NCI-H1930 (cell line): ENCODE measurements around the gene OR10AD1.
"Not testable (repeated sequence)": the region's sequence is repeated elsewhere in the genome, so short reads cannot be mapped to it uniquely, and the experiment has no call there.

Experiments used
- DNase-seq, 2 experiments: peaks; one replicate each; lab custom pipeline; 2025; lab: John Stamatoyannopoulos, UW

OR10AD1 gene, protein sequence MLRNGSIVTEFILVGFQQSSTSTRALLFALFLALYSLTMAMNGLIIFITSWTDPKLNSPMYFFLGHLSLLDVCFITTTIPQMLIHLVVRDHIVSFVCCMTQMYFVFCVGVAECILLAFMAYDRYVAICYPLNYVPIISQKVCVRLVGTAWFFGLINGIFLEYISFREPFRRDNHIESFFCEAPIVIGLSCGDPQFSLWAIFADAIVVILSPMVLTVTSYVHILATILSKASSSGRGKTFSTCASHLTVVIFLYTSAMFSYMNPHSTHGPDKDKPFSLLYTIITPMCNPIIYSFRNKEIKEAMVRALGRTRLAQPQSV

DNA sequence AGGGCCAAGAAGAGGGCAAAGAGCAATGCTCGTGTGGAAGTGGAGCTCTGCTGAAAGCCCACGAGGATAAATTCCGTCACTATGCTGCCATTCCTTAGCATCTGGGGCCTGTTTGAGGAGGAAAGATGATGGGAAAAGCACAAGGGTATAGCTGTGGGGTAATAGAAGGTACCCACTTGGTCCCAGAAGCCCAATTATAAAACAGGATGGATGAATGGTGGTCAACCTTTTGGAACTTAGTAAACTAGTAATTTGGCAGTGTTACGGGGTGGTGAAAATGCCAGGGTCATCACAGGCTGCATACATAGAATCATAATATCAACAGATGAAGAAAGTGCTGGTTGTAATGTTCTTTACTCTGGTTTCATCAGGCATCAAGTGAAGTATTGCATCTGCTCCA, at the start of gene OR10AD1:
TSS of gene OR10AD1 (minus strand) at position 101 of the 400 bp plus-strand sequence. CDS start at position 101, 0 bp downstream.
- DNase-seq, result no peak

DNA sequence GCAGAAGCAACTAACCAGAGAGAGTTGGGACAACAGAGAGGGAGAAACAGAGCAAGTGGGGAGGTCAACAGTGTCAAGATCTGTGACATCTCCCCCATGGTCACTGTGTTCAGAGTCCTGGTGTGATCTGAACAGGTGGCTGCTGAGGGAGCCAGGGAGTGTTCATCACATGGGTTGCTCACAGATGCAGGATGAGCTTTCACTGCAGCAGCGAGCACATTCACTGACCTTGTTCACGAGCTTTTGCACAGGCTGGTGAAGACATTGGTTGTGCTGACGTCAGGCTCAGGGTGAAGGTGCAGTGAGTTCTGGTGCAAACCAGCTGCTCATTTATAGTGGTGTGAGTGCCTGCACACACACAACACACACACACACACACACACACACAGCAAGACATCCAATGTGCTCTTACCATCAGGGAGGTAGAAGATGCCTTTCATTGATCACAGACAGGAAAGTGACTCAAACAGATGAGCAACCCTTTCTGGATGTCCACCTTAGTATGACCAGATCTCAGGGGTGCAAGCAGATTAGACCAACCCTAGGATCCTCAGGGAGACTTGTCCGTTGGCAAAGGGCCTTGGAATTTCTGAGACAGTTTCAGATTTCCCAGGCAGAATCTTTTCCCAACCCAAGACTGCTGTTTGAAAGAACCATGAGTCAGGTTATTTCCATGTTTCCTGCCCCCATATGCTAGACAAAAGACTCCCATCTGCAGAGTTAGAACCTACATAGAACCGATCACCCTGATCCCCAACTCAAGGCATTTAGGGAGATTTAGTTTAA, 44.3 kb upstream of the OR10AD1 start:
- DNase-seq, result no peak

DNA sequence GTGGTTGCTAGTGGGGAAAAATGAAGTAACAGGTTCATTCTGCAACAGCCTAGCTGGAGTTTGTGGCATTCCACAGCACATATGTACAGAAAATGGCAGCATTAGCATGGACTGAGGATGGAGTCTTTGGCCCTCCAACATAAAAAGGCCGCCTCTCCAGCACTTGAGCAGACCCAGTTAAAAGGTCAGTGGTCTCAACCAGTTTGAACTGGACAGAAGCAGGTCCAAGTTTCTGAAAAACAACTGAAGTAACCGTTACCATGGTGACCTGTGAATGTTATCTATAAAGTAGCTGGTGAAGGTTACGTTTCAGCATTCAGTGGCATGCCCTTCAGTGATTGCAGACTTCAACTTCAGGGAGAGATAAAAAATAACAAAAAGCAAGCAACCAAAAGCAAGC, 34.1 kb upstream of the OR10AD1 start:
- no peak for DNase-seq

GRCh38 chr12:48235796-48236333, 32.8 kb upstream of the OR10AD1 start:
- DNase-seq, result no peak

- not testable (repeated sequence) for DNase-seq
Measured at GRCh38 chr12:48231169-48231958, 28.3 kb upstream of the OR10AD1 start.

GRCh38 chr12:48224533-48224932, 21.4 kb upstream of the OR10AD1 start:
- not testable (repeated sequence) for DNase-seq

DNA sequence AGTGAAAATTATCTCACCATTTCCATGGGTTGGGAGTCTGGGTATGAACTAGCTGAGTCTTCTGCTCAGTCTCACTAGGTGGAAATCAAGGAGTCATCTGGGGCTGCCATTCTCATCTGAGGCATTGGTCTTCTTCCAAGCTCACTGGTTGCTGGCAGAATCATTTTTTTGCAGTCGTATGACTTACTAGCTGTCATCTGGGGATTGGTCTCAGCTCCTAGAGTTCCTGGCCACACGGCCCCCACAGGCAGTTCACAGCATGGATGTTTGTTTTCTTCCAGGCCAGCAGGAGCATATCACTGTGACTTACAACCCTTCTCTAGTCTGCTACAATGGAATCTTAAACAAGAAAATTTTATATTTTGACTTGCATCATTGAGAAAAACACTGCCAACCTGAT, 18.6 kb upstream of the OR10AD1 start:
- DNase-seq, result no peak

DNA sequence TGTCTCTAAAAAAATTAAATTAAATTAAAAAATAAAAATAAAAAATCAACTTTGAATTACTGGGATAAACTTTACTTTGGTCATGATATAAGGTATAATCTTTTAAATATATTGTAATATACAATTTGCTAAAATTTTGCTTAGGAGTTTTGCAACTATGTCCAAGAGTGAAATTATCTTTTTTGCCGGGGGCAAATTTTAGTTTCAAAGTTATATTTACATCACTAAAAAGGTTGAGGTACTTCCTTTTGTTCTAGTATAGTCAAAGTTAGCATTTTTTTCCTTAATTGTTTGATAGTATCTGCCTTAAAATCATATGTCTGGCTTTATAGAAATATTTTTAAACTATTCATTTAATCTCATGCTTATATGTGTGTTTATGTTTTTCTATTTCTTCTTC, 17.6 kb upstream of the OR10AD1 start:
- DNase-seq, result no peak

DNA sequence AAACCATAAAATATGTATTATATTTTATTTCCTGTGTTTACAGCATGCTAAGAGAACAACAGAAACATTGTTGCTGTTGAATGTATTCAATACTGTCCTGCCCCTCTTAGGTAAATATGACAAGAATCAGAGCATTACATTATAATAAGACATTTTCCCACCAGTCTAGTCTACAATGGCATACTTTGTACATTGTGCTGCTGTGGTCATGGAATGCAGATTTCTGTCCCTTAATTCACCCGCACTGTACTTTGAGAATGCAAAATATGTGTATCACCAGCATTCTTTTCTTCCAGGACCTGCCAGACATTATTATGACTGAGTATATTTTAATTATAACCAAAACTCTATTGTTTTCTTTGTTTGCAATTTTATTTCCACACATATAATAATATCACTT, 16.5 kb upstream of the OR10AD1 start:
- no peak for DNase-seq

DNA sequence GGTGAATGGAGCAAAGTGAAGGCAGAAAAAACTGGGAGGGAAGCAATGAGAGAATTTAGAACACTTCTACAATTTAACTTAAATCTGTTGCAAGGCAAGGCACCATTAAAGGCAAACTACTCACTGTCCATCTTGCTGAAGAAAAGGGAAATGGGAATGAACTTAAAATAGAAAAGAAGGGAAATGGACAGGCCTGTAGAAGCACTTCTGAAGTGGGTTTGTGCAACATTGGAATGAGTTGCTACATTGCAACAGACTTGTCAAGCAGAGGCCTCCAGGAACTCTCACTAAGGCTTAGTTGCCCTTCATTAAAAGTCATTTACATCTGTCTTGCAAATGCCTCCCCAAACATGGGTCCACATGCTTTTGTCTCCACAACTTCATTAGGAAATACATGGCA, 13.7 kb upstream of the OR10AD1 start:
- no peak for DNase-seq

DNA sequence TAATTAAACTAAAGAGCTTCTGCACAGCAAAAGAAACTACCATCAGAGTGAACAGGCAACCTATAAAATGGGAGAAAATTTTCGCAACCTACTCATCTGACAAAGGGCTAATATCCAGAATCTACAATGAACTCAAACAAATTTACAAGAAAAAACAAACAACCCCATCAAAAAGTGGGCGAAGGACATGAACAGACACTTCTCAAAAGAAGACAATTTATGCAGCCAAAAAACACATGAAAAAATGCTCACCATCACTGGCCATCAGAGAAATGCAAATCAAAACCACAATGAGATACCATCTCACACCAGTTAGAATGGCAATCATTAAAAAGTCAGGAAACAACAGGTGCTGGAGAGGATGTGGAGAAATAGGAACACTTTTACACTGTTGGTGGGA, 6.4 kb upstream of the OR10AD1 start:
- DNase-seq, result not testable (repeated sequence)

DNA sequence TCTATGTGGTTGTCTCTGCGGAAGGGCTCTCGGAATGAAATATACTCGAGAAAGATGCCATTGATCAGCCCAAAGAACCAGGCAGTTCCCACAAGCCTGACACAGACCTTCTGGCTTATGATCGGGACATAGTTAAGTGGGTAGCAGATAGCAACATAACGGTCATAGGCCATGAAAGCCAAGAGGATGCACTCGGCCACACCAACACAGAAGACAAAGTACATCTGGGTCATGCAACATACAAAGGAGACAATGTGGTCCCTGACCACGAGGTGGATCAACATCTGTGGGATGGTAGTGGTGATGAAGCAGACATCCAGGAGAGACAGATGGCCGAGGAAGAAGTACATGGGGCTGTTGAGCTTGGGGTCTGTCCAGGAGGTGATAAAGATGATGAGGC, 326 bp downstream of the OR10AD1 start:
- no peak for DNase-seq

- no peak for DNase-seq
Measured at GRCh38 chr12:48201516-48201915, 1.6 kb downstream of the OR10AD1 start.

DNA sequence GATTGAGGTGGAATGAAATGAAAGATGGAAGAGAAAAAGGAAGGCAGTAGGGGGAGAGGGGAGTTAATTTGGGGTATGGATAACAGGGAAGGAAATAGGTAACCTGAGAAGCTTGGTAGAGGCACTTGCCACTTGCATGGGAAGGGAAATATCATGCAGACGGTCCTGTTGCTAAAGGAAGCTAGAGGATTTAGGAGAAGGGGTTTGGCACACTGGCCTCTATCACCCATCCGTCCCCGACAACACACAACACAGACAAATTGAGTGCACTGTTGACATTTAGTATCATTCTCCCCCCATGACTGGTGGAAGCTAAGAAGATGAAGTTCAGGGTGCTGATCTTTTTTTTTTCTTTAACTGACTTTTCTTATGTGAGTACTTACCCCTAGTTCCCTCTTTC, 2.0 kb downstream of the OR10AD1 start:
- DNase-seq, result no peak

DNA sequence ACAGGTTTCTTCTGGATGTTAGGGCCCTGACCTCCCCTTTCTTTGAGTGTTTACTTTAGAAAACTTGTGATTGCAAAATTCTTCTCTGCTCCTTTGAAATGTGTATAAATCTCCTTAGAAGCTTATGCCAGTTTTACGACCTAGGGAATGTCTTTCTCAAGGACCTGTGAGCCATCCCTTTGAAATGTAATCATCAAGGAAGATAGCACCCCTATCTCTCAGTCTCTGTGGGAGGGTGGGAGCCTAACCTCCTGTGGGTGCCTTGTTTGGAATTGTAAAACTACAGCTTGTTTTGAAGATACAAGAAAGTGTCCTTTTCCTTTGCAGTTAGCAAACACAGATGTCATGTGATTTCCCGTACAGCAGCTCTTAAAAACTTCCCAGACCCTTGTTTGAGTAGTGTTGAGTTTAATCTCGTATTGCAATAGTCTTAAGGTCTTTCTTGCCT, 3.3 kb downstream of the OR10AD1 start:
- DNase-seq, result no peak

DNA sequence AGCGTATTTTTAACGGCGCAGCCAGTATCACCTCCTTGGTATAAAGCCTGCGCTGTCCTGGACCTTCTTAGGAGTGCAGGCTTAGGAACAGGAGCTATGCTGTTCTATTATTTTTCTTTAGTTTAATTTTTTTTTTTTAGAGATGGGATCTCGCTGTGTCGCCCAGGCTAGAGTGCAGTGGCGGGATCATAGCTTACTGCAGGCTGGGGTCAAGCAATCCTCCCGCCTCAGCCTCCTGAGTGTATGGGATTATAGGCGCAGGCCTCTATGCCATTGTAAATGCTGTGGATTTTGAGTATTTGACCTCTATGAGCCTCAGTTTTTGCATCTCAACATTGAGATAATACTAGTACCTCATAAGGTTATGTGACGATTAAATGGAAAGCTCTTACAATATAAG, 4.1 kb downstream of the OR10AD1 start:
- DNase-seq, result no peak

DNA sequence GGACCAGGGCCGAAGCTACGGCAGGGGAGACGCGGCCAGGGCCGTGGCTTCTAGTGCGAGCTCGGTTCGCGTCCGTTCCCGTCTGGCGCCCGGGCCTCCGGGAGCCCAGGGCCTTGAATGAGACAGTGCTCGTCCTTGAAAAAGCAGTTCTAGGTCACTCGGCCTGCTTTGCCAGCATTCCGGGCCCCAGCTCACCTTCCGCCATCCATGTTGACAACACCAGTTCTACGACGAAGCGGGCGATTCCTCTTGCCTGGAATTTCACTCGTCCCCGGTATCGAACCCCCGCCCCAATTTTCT, 4.5 kb downstream of the OR10AD1 start:
- DNase-seq, result no peak

DNA sequence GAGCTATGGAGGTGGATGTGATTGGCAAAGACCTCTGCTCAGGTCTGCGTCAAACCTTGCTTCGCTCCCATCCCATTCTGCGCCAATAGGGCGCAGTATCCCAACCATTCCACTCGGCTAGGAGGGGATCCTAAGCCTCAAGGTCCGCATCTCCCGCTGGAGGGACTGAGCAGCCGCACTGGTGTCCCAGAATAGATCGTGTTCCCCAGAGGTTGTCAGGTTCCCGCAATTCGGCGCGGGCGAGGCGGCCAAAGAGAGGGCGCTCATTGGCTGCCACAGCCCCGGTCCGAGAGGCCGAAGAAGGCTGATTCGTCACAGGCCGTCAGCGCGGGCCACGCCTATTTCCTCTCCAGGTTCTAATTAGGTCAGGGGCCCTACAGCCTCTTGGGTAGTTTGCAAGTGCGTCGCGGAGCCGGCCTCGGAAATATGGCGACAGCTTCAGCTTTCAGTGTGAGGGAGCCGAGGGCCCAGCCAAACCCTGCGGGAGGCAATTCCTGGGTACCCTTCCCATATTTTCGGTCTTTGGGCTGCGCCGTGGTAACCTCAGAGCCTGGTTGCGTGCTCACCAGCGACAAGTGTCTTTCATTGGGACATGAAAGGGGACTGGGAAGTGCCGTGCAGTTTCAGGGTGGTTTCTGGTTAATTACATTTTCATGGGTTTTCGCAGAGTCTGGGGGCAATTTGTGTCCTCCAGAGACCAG, 5.0 kb downstream of the OR10AD1 start:
- DNase-seq, result peak; percentile 95

GRCh38 chr12:48197549-48197970, 5.5 kb downstream of the OR10AD1 start:
- DNase-seq, result no peak

DNA sequence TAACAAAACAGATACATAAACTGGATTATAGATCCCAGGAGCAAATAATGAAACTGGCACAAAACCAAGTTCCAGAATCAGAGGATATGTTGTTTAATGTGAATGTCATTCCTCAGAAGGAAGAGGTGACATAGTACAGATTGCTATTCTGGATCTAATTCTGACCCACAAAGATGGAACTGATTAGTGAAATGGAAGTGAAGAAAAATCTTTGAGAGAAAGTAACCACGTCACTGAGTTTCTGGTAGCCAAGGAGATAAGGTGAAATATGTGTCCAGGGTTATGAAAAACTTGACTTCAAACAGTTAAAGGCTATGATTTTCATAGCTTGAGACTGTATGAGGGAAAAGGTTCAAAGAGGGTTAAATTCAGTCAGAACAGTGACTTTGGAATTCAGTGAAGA, 8.3 kb downstream of the OR10AD1 start:
- no peak for DNase-seq

DNA sequence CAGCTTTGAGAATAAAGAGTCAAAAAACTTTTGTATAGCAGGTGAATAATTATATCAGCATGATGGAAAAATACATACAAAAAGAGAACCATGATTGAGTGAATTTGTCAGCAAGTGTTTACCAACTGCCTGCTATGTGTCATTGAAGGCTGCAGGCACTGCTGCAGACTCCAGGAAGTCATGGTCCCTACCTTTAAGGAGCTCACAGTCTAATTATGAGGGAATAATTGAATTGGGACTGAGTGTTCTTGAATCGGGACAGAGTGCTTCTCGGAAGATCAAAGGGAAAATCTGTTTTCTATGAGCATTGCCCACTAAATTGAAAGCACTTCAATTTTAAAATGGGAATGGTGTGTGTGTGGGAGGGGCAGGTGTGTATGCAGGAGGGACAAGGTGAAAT, 9.5 kb downstream of the OR10AD1 start:
- DNase-seq, result no peak

DNA sequence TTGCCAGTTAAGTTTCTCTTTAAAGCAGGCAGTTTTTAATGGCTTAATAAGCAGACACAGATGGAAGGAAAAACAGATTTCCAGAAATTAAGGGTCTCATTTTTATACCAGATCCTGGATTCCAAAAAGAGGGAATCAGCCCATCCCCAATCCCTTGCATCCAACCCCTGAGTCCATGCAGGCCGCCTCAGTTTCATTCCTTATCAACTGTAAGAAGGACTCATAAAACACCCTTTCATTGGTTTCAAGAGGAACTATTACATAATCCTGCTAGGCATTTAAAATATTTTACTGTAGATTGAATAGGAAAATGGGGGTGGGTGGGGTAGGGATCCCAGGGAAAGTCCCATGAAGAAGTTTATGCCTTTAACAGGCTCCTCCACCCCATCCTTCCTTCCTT, 10.2 kb downstream of the OR10AD1 start:
- DNase-seq, result no peak
